Stomach smooth muscle (tissue), 2 donors: Measurements from ENCODE around the gene COL28A1.

Source experiments
- H3K27ac ChIP-seq: one replicate; pipeline ENCODE4 v1.7.0; 2013; ENCODE audit warnings: mild to moderate bottlenecking, low read length, inconsistent platforms
- H3K27me3 ChIP-seq, 2 donors: one replicate each; pipeline ENCODE4 v1.7.0; 2013; ENCODE audit warnings: low read length in 2 of 2; ENCODE audit not compliant: insufficient read depth in 2 of 2, control insufficient read depth in 1 of 2
- H3K36me3 ChIP-seq, 2 donors: one replicate each; pipeline ENCODE4 v1.7.0; 2013; ENCODE audit warnings: low read length in 2 of 2; ENCODE audit not compliant: control insufficient read depth in 2 of 2, insufficient read depth in 2 of 2
- H3K4me1 ChIP-seq: one replicate; pipeline ENCODE4 v1.7.0; 2013; ENCODE audit warnings: low read length; ENCODE audit not compliant: control insufficient read depth, insufficient read depth
- H3K4me3 ChIP-seq, 2 donors: one replicate each; pipeline ENCODE4 v1.7.0; 2013; ENCODE audit warnings: low read length in 2 of 2
- H3K9ac ChIP-seq, 2 donors: one replicate each; pipeline ENCODE4 v1.7.0; 2013; ENCODE audit warnings: low read length in 2 of 2, mild to moderate bottlenecking in 1 of 2
- H3K9me3 ChIP-seq, 2 donors: one replicate each; pipeline ENCODE4 v1.7.0; 2013; ENCODE audit warnings: low read length in 2 of 2; ENCODE audit not compliant: control insufficient read depth in 2 of 2
- donor health status: healthy.
- donor health status: Pancreatic carcinoma.

Gene COL28A1

GRCh38 chr7:7438851-7439250, 96.8 kb downstream of the COL28A1 start:
- Histone ChIP-seq H3K4me1 (no peaks in the 10 kb centered on the region), H3K9ac (no peak overlapping the region), H3K27ac (no peak overlapping the region), H3K36me3 (no peaks in the 10 kb centered on the region), H3K27me3 (no peaks in the 10 kb centered on the region), H3K4me3 (no peak overlapping the region), H3K9me3 (no peaks in the 10 kb centered on the region)

- Histone ChIP-seq H3K9me3 (no peaks in the 10 kb centered on the region), H3K36me3 (no peaks in the 10 kb centered on the region), H3K9ac (no peak overlapping the region), H3K4me3 (no peak overlapping the region), H3K27ac (no peak overlapping the region), H3K4me1 (no peaks in the 10 kb centered on the region), H3K27me3 (no peaks in the 10 kb centered on the region)
These were observed 99.7 kb downstream of the COL28A1 start for GRCh38 chr7:7435978-7436377.

- H3K27ac ChIP-seq: no peak overlapping the region
These were observed 101.3 kb downstream of the COL28A1 start for GRCh38 chr7:7434329-7434728.

GRCh38 chr7:7433811-7434210, 101.9 kb downstream of the COL28A1 start:
- H3K9me3 ChIP-seq: no peaks in the 10 kb centered on the region
- H3K9ac ChIP-seq: no peak overlapping the region
- H3K27ac ChIP-seq: no peak overlapping the region
- no peaks in the 10 kb centered on the region for H3K36me3 ChIP-seq
- no peaks in the 10 kb centered on the region for H3K27me3 ChIP-seq
- no peak overlapping the region for H3K4me3 ChIP-seq
- H3K4me1 ChIP-seq: no peaks in the 10 kb centered on the region

More at GRCh38 chr7:7434329-7434728, 101.3 kb downstream of the COL28A1 start:
- H3K4me1 ChIP-seq: no peaks in the 10 kb centered on the region
- no peaks in the 10 kb centered on the region for H3K36me3 ChIP-seq
- no peak overlapping the region for H3K9ac ChIP-seq
- H3K9me3 ChIP-seq: no peaks in the 10 kb centered on the region
- H3K4me3 ChIP-seq: no peak overlapping the region
- no peaks in the 10 kb centered on the region for H3K27me3 ChIP-seq

- Histone ChIP-seq H3K9ac (no peak overlapping the region), H3K4me3 (no peak overlapping the region), H3K9me3 (no peaks in the 10 kb centered on the region), H3K27ac (no peak overlapping the region), H3K36me3 (no peaks in the 10 kb centered on the region), H3K4me1 (no peaks in the 10 kb centered on the region), H3K27me3 (no peaks in the 10 kb centered on the region)
These were observed 102.7 kb downstream of the COL28A1 start for GRCh38 chr7:7432979-7433378.

- Histone ChIP-seq H3K27ac (no peak overlapping the region), H3K9ac (no peak overlapping the region)
These were observed 106.9 kb downstream of the COL28A1 start for GRCh38 chr7:7428806-7429205.

GRCh38 chr7:7427363-7427762, 108.3 kb downstream of the COL28A1 start:
- no peaks in the 10 kb centered on the region for H3K36me3 ChIP-seq
- no peaks in the 10 kb centered on the region for H3K27me3 ChIP-seq
- no peaks in the 10 kb centered on the region for H3K4me1 ChIP-seq
- no peak overlapping the region for H3K9ac ChIP-seq
- no peaks in the 10 kb centered on the region for H3K9me3 ChIP-seq
- H3K4me3 ChIP-seq: no peak overlapping the region
- H3K27ac ChIP-seq: no peak overlapping the region

More at GRCh38 chr7:7428806-7429205, 106.9 kb downstream of the COL28A1 start:
- H3K9me3 ChIP-seq: no peaks in the 10 kb centered on the region
- H3K4me3 ChIP-seq: no peak overlapping the region
- H3K36me3 ChIP-seq: no peaks in the 10 kb centered on the region
- no peaks in the 10 kb centered on the region for H3K27me3 ChIP-seq
- no peaks in the 10 kb centered on the region for H3K4me1 ChIP-seq

GRCh38 chr7:7426676-7427075, 109.0 kb downstream of the COL28A1 start:
- H3K27ac ChIP-seq: no peak overlapping the region
- H3K36me3 ChIP-seq: no peaks in the 10 kb centered on the region
- H3K27me3 ChIP-seq: no peaks in the 10 kb centered on the region
- no peak overlapping the region for H3K4me3 ChIP-seq
- no peaks in the 10 kb centered on the region for H3K4me1 ChIP-seq
- no peak overlapping the region for H3K9ac ChIP-seq
- H3K9me3 ChIP-seq: no peaks in the 10 kb centered on the region

- Histone ChIP-seq H3K4me3 (peak overlapping the region in 1 of 2 donors; percentile 24), H3K9me3 (no peaks in the 10 kb centered on the region), H3K9ac (no peak overlapping the region), H3K4me1 (no peaks in the 10 kb centered on the region), H3K27ac (no peak overlapping the region), H3K36me3 (no peaks in the 10 kb centered on the region), H3K27me3 (no peaks in the 10 kb centered on the region)
These were observed 110.4 kb downstream of the COL28A1 start for GRCh38 chr7:7425321-7425720.

- peak overlapping the region; percentile 54 to 62 for H3K9ac ChIP-seq
- H3K4me1 ChIP-seq: no peaks in the 10 kb centered on the region
- H3K36me3 ChIP-seq: no peaks in the 10 kb centered on the region
- H3K4me3 ChIP-seq: peak overlapping the region; percentile 87 to 94
- H3K27me3 ChIP-seq: no peaks in the 10 kb centered on the region
- H3K9me3 ChIP-seq: no peaks in the 10 kb centered on the region
- no peak overlapping the region for H3K27ac ChIP-seq
These were observed 111.4 kb downstream of the COL28A1 start for GRCh38 chr7:7424151-7424873.

- Histone ChIP-seq H3K27me3 (no peaks in the 10 kb centered on the region), H3K36me3 (no peaks in the 10 kb centered on the region), H3K4me1 (no peaks in the 10 kb centered on the region), H3K4me3 (no peak overlapping the region), H3K9me3 (no peaks in the 10 kb centered on the region), H3K27ac (no peak overlapping the region), H3K9ac (no peak overlapping the region)
These were observed 113.0 kb downstream of the COL28A1 start for GRCh38 chr7:7422641-7423040.
